ENCODE data around the gene GPR17. TPM values are rescaled to one million over a fixed set of nuclear protein-coding genes. Genes with fewer than 3 reads are reported as not detected.

Gene GPR17
- total RNA-seq, 1 experiment from 2014 or later, result not detected

GRCh38 chr2:127608061-127609030, 37.6 kb upstream of the GPR17 start:
- ChIA-PET CTCF (interaction anchor here (0.7 to 0.8 kb wide), 3 partner anchors 9 to 514 kb away, joined by 3 read pairs; no protein-coding TSS in a partner anchor), POLR2A (no interaction called here)
- Mint-ChIP-seq H3K36me3 (ENCODE audit: insufficient read depth, unreplicated experiment) (no peaks in the 10 kb centered on the region), H3K4me3 (ENCODE audit: unreplicated experiment) (no peak overlapping the region), H3K27ac (ENCODE audit: low read depth, unreplicated experiment) (no peak overlapping the region), H3K4me1 (ENCODE audit: insufficient read depth, unreplicated experiment) (no peaks in the 10 kb centered on the region), H3K9me3 (ENCODE audit: unreplicated experiment) (peaks cover 6% of the 10 kb centered on the region), H3K27me3 (ENCODE audit: insufficient read depth, unreplicated experiment) (no peaks in the 10 kb centered on the region)
- intact Hi-C loops (cut with micrococcal nuclease), result no loop called here
- TF ChIP-seq, protein P1, sequence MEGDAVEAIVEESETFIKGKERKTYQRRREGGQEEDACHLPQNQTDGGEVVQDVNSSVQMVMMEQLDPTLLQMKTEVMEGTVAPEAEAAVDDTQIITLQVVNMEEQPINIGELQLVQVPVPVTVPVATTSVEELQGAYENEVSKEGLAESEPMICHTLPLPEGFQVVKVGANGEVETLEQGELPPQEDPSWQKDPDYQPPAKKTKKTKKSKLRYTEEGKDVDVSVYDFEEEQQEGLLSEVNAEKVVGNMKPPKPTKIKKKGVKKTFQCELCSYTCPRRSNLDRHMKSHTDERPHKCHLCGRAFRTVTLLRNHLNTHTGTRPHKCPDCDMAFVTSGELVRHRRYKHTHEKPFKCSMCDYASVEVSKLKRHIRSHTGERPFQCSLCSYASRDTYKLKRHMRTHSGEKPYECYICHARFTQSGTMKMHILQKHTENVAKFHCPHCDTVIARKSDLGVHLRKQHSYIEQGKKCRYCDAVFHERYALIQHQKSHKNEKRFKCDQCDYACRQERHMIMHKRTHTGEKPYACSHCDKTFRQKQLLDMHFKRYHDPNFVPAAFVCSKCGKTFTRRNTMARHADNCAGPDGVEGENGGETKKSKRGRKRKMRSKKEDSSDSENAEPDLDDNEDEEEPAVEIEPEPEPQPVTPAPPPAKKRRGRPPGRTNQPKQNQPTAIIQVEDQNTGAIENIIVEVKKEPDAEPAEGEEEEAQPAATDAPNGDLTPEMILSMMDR (IDR thresholded peaks at IDR 0.05; ENCODE audit: unreplicated experiment), result no peak
- no TSS peak for BruUV-seq (replicated peaks)
- DNase-seq (ENCODE audit: unreplicated experiment), result no peak

DNA sequence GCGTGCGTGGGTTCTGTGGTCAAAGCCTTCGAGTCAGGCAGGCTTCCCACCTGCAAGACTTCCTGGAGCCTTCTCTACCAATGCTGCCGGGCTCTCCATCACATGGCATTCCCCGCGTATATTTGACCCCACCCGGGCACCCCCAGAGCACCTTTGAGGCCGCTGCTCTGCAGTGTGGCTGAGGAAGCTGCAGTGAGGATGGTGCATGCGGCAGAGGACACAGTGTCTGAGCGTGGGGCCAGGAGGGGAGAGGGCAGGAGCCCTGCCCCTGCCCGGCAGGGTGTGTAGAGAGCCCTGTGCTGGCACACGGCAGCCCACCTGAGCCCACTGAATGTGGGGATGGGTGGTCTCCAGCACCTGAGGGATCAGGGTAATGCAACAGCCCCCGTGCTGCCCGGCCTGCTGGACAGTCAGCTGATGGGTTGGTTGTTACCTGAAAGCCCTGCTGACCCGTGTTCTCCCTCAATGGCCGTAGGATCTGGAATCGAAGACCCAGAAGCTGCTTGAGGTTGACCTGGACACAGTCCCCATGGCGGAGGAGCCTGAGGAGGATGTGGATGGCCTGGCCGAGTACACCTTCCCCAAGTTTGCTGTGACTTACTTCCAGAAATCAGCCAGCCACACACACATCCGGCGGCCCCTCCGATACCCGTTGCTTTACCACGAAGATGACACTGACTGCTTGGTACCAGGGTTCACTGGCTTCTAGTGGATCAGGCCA, 36.8 kb upstream of the GPR17 start:
- Mint-ChIP-seq H3K4me3 (ENCODE audit: unreplicated experiment) (no peak overlapping the region), H3K36me3 (ENCODE audit: insufficient read depth, unreplicated experiment) (no peaks in the 10 kb centered on the region), H3K4me1 (ENCODE audit: insufficient read depth, unreplicated experiment) (no peaks in the 10 kb centered on the region), H3K9me3 (ENCODE audit: unreplicated experiment) (peaks cover 8% of the 10 kb centered on the region), H3K27me3 (ENCODE audit: insufficient read depth, unreplicated experiment) (no peaks in the 10 kb centered on the region), H3K27ac (ENCODE audit: low read depth, unreplicated experiment) (no peak overlapping the region)
- POLR2A ChIA-PET, result interaction anchor here (0.5 kb wide), 1 partner anchor 649 kb away, joined by 3 read pairs; no protein-coding TSS in a partner anchor
- CTCF ChIA-PET, result interaction anchor here (0.7 kb wide), 1 partner anchor 38 kb away, joined by 3 read pairs; no protein-coding TSS in a partner anchor
- no TSS peak for BruUV-seq (replicated peaks)
- TF ChIP-seq, protein P1 (IDR thresholded peaks at IDR 0.05; ENCODE audit: unreplicated experiment), result no peak
- intact Hi-C loops (cut with micrococcal nuclease), result no loop called here
- DNase-seq (ENCODE audit: unreplicated experiment), result no peak

DNA sequence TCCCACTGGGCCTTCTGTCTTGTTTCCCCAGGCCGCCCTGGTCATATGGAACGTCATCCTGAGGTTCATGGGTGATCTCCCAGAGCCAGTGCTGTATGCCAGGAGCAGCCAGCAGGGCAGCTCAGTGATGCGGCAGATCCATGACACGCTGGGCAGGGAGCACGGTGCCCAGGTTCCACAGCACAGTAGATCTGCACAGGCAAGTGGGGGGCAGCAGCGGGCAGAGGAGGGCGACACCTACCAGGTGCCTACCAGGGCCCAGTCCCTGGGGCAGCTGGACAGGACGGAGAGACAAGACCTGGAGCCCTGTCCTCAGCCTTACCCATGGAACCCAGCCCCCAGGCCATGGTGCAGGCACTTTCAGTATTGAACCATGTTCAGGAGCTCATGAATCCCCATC, 36.1 kb upstream of the GPR17 start:
- Mint-ChIP-seq H3K27me3 (ENCODE audit: insufficient read depth, unreplicated experiment) (no peaks in the 10 kb centered on the region), H3K36me3 (ENCODE audit: insufficient read depth, unreplicated experiment) (no peaks in the 10 kb centered on the region), H3K27ac (ENCODE audit: low read depth, unreplicated experiment) (no peak overlapping the region), H3K4me3 (ENCODE audit: unreplicated experiment) (no peak overlapping the region), H3K9me3 (ENCODE audit: unreplicated experiment) (peaks cover 8% of the 10 kb centered on the region), H3K4me1 (ENCODE audit: insufficient read depth, unreplicated experiment) (peaks cover 4% of the 10 kb centered on the region)
- ChIA-PET CTCF (interaction anchor here (0.7 kb wide), 1 partner anchor 10 kb away, joined by 3 read pairs; no protein-coding TSS in a partner anchor), POLR2A (interaction anchor here (0.5 to 0.7 kb wide), 2 partner anchors 92 to 648 kb away, joined by 3 read pairs; no protein-coding TSS in a partner anchor)
- BruUV-seq (replicated peaks), result no TSS peak
- no peak for DNase-seq (ENCODE audit: unreplicated experiment)
- TF ChIP-seq, protein P1 (IDR thresholded peaks at IDR 0.05; ENCODE audit: unreplicated experiment), result no peak
- intact Hi-C loops (cut with micrococcal nuclease), result no loop called here

DNA sequence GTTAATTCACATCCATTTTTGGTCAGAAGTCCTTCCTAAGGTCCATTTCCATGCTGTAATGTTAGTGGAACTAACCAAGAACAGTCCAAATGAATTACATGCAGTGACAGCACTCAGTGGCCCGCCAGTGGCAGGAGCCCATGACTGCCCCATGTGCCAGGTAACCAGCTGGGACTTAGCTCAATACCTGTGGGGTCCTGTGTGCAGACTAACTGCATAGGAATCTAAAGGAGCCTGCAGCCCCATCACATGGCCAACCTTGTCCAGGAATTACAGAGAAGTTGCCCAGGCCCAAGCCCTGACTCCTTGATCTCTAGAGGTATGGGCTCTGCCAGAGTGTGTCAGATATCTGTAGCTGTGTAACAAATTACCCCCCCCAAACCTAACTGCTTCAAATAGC, 35.4 kb upstream of the GPR17 start:
- Mint-ChIP-seq H3K4me1 (ENCODE audit: insufficient read depth, unreplicated experiment) (peaks cover 8% of the 10 kb centered on the region), H3K27me3 (ENCODE audit: insufficient read depth, unreplicated experiment) (no peaks in the 10 kb centered on the region), H3K27ac (ENCODE audit: low read depth, unreplicated experiment) (no peak overlapping the region), H3K9me3 (ENCODE audit: unreplicated experiment) (peaks cover 8% of the 10 kb centered on the region), H3K4me3 (ENCODE audit: unreplicated experiment) (no peak overlapping the region), H3K36me3 (ENCODE audit: insufficient read depth, unreplicated experiment) (no peaks in the 10 kb centered on the region)
- ChIA-PET CTCF (interaction anchor here (0.6 to 0.9 kb wide), 3 partner anchors 11 to 220 kb away, joined by 3 to 5 read pairs (median 3); no protein-coding TSS in a partner anchor), POLR2A (interaction anchor here (0.7 kb wide), 1 partner anchor 92 kb away, joined by 3 read pairs; no protein-coding TSS in a partner anchor)
- no TSS peak for BruUV-seq (replicated peaks)
- intact Hi-C loops (cut with micrococcal nuclease), result no loop called here
- DNase-seq (ENCODE audit: unreplicated experiment), result no peak
- TF ChIP-seq, protein P1 (IDR thresholded peaks at IDR 0.05; ENCODE audit: unreplicated experiment), result no peak
